ENCODE data around the gene KCTD14. TPM values are rescaled to one million over a fixed set of nuclear protein-coding genes. Genes with fewer than 3 reads are reported as not detected.
"Not testable (repeated sequence)": the region's sequence is repeated elsewhere in the genome, so short reads cannot be mapped to it uniquely, and the experiment has no call there.

Gene KCTD14
- total RNA-seq, 1 donor from 2014 or later: 1.0 TPM

DNA sequence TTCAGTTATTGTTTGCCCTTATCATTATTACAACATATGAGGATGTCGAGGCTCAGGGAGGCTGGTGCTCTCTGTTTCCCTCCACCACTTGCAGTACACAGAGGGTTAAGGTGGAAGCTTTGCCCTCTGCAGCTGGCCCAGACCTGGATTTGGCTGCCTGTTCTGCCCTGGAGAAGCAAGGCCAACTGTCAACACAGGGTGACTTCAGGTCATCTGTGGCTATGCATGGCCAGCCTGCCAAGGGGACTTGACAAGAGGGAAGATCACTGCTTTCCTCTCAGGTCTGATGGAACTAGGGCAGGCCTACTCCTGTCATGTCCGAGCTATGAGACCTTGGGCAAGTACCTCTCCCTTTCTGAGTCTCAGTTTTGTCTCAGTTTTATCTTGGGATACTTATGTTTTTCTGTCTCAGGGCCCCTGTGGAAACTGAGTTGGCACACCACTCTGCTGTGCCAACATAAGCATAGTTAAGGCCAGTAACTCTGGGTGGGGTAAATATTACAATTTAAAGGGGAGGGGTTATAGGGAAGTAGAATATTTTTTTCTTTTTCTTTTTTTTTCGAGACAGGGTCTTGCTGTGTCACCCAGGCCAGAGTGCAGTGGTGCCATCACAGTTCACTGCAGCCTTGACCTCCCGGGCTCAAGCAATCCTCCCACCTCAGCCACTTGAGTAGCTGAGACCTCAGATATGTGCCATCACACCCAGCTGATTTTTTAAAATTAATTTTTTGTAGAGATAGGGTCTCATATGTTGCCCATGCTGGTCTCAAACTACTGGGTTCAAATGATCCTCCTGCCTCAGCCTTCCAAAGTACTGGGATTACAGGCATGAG is 38.2 kb upstream of the KCTD14 start:
- Histone ChIP-seq H3K27ac (ENCODE audit: low read depth, low read length) (no peak overlapping the region), H3K79me2 (ENCODE audit: insufficient read depth, low read length) (no peaks in the 10 kb centered on the region), H3K36me3 (ENCODE audit: insufficient read depth, low read length) (no peaks in the 10 kb centered on the region), H4K20me1 (ENCODE audit: insufficient read depth, low read length) (no peaks in the 10 kb centered on the region), H3K9me3 (ENCODE audit: insufficient read depth, low read depth, low read length) (no peaks in the 10 kb centered on the region), H3K27me3 (ENCODE audit: insufficient read depth, low read length) (no peaks in the 10 kb centered on the region), H2AFZ (ENCODE audit: low read depth, low read length) (no peak overlapping the region), H3K4me1 (ENCODE audit: insufficient read depth, low read length) (no peaks in the 10 kb centered on the region), H3K4me3 (ENCODE audit: insufficient read depth, low read depth, low read length) (no peak overlapping the region), H3K9ac (ENCODE audit: low read length) (no peak overlapping the region), H3K4me2 (ENCODE audit: low read length) (no peak overlapping the region)
- H3K36me3 Mint-ChIP-seq (ENCODE audit: low read depth, unreplicated experiment): peaks cover 8% of the 10 kb centered on the region
- H3K27me3 Mint-ChIP-seq (ENCODE audit: low read depth, unreplicated experiment): no peaks in the 10 kb centered on the region
- no peak overlapping the region for H3K27ac Mint-ChIP-seq (ENCODE audit: unreplicated experiment)
- TF ChIP-seq, protein P1, sequence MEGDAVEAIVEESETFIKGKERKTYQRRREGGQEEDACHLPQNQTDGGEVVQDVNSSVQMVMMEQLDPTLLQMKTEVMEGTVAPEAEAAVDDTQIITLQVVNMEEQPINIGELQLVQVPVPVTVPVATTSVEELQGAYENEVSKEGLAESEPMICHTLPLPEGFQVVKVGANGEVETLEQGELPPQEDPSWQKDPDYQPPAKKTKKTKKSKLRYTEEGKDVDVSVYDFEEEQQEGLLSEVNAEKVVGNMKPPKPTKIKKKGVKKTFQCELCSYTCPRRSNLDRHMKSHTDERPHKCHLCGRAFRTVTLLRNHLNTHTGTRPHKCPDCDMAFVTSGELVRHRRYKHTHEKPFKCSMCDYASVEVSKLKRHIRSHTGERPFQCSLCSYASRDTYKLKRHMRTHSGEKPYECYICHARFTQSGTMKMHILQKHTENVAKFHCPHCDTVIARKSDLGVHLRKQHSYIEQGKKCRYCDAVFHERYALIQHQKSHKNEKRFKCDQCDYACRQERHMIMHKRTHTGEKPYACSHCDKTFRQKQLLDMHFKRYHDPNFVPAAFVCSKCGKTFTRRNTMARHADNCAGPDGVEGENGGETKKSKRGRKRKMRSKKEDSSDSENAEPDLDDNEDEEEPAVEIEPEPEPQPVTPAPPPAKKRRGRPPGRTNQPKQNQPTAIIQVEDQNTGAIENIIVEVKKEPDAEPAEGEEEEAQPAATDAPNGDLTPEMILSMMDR (IDR thresholded peaks at IDR 0.05; ENCODE audit: insufficient read depth, low read depth, low read length): no peak
- no peak for TF ChIP-seq EZH2 (IDR thresholded peaks at IDR 0.05; ENCODE audit: insufficient read depth, low read length)
- no peak overlapping the region for H3K4me3 Mint-ChIP-seq (ENCODE audit: unreplicated experiment)
- no peak for FAIRE-seq
- H3K4me1 Mint-ChIP-seq (ENCODE audit: low read depth, unreplicated experiment): no peaks in the 10 kb centered on the region
- no peak for DNase-seq (ENCODE audit: low read depth)
- H3K9me3 Mint-ChIP-seq (ENCODE audit: unreplicated experiment): no peaks in the 10 kb centered on the region

DNA sequence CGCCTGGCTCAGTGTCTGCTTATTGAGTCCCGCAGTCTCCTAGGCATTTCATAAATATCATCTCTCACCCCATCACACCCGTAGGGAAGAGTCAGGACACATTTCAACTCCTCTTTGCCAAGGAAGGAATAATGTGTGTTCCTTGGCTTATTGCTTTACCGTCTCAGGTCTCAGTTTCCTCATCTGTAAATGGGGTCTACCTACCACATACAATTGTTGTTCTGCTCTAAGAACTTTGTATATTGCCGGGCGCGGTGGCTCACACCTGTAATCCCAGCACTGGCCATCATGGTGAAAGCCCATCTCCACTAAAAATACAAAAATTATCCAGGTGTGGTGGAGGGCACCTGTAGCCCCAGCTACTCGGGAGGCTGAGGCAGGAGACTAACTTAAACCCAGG is 37.5 kb upstream of the KCTD14 start:
- Histone ChIP-seq H3K79me2 (ENCODE audit: insufficient read depth, low read length) (no peaks in the 10 kb centered on the region), H3K4me1 (ENCODE audit: insufficient read depth, low read length) (no peaks in the 10 kb centered on the region), H3K27me3 (ENCODE audit: insufficient read depth, low read length) (no peaks in the 10 kb centered on the region), H3K9ac (ENCODE audit: low read length) (no peak overlapping the region), H3K27ac (ENCODE audit: low read depth, low read length) (no peak overlapping the region), H3K36me3 (ENCODE audit: insufficient read depth, low read length) (no peaks in the 10 kb centered on the region), H4K20me1 (ENCODE audit: insufficient read depth, low read length) (no peaks in the 10 kb centered on the region), H3K4me3 (ENCODE audit: insufficient read depth, low read depth, low read length) (no peak overlapping the region), H3K9me3 (ENCODE audit: insufficient read depth, low read depth, low read length) (no peaks in the 10 kb centered on the region), H2AFZ (ENCODE audit: low read depth, low read length) (no peak overlapping the region), H3K4me2 (ENCODE audit: low read length) (no peak overlapping the region)
- no peak for DNase-seq (ENCODE audit: low read depth)
- Mint-ChIP-seq H3K27ac (ENCODE audit: unreplicated experiment) (no peak overlapping the region), H3K36me3 (ENCODE audit: low read depth, unreplicated experiment) (peaks cover 10% of the 10 kb centered on the region), H3K27me3 (ENCODE audit: low read depth, unreplicated experiment) (no peaks in the 10 kb centered on the region), H3K4me1 (ENCODE audit: low read depth, unreplicated experiment) (no peaks in the 10 kb centered on the region), H3K9me3 (ENCODE audit: unreplicated experiment) (no peaks in the 10 kb centered on the region), H3K4me3 (ENCODE audit: unreplicated experiment) (no peak overlapping the region)
- TF ChIP-seq EZH2 (IDR thresholded peaks at IDR 0.05; ENCODE audit: insufficient read depth, low read length): no peak
- TF ChIP-seq, protein P1 (IDR thresholded peaks at IDR 0.05; ENCODE audit: insufficient read depth, low read depth, low read length): no peak
- FAIRE-seq: no peak

DNA sequence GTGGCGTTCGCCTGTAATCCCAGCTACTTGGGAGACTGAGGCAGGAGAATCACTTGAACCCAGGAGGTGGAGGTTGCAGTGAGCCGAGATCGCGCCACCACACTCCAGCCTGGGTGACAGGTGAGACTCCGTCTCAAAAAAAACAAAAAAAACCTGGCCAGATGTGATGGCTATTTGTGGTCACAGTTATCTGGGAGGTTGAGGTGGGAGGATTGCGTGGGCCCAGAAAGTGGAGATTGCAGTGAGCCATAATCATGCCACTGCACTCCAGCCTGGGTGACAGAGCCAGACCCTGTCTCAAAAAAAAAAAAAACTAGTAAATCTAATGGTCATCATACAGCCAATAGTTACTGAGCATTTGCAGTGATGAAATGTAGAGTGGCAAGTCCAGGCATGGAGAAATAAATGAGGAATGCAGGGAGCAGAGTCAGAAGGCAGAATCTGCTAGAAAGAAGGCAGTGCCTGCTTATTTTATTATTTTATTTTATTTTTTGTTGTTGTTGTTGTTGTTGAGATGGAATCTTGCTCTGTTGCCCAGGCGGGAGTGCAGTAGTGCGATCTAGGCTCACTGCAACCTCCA is 36.8 kb upstream of the KCTD14 start:
- H3K9me3 Mint-ChIP-seq (ENCODE audit: unreplicated experiment); H3K27ac Mint-ChIP-seq (ENCODE audit: unreplicated experiment); H3K27me3 ChIP-seq (ENCODE audit: insufficient read depth, low read length); FAIRE-seq; H3K79me2 ChIP-seq (ENCODE audit: insufficient read depth, low read length); H2AFZ ChIP-seq (ENCODE audit: low read depth, low read length); H3K4me3 Mint-ChIP-seq (ENCODE audit: unreplicated experiment); H3K36me3 Mint-ChIP-seq (ENCODE audit: low read depth, unreplicated experiment); H3K4me2 ChIP-seq (ENCODE audit: low read length); H4K20me1 ChIP-seq (ENCODE audit: insufficient read depth, low read length); H3K4me1 ChIP-seq (ENCODE audit: insufficient read depth, low read length); H3K4me1 Mint-ChIP-seq (ENCODE audit: low read depth, unreplicated experiment); H3K9ac ChIP-seq (ENCODE audit: low read length); H3K9me3 ChIP-seq (ENCODE audit: insufficient read depth, low read depth, low read length); H3K27me3 Mint-ChIP-seq (ENCODE audit: low read depth, unreplicated experiment); H3K36me3 ChIP-seq (ENCODE audit: insufficient read depth, low read length); H3K4me3 ChIP-seq (ENCODE audit: insufficient read depth, low read depth, low read length); DNase-seq (ENCODE audit: low read depth); H3K27ac ChIP-seq (ENCODE audit: low read depth, low read length): not testable (repeated sequence)
